ENCODE data around the gene CLIC5. TPM values are rescaled to one million over a fixed set of nuclear protein-coding genes. Genes with fewer than 3 reads are reported as not detected.

The CLIC5 gene
- polyA plus RNA-seq, 1 donor (not counting 4 experiments of a cell fraction or from before 2014, with no cell fraction given) = 0.09 TPM

DNA sequence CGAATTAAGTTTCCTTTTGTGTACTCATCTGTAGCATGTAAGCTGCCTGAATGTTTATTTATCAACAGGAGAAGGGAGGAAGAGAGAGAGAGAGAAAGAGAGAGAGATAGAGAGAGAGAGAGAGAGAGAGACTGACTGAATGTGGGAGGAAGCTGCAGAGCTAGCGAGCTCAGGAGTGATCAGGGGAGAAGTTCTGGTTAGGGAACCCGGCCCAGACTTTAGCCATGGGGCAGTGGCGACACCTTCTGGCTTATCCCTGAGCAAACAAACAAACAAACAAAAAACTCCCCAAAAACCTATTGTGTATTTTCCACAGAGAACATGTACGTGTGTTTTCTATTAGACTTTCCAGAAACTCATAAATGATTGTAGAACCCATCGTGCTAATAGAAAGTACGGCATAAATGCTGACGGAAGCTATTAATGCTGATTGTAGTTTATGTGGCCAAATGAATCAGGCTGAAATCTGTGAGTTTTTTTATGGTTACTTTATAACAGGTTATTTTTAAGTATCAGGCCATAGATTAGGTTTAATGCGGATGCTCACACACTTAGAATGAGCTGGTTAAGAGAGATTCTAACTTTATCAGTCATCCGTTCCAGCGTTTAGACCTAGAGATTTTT is 92.8 kb downstream of the CLIC5 start:
- Histone ChIP-seq H3K27ac (ENCODE audit: control insufficient read depth, insufficient read depth, low read length) (no peak overlapping the region), H4K20me1 (ENCODE audit: control insufficient read depth, extremely low read depth, insufficient read depth, low read length) (no peaks in the 10 kb centered on the region), H3K9me3 (ENCODE audit: control insufficient read depth, low read depth, low read length) (no peaks in the 10 kb centered on the region), H3K4me2 (ENCODE audit: control insufficient read depth, extremely low read depth, insufficient read depth, low read depth, low read length) (no peak overlapping the region), H3K36me3 (ENCODE audit: control insufficient read depth in 2 of 2, extremely low read depth in 1 of 2, insufficient read depth in 2 of 2, low read length in 2 of 2) (no peaks in the 10 kb centered on the region), H2AFZ (ENCODE audit: control insufficient read depth, low read length) (no peak overlapping the region), H3K9me1 (ENCODE audit: control insufficient read depth, extremely low read depth, insufficient read depth, low read length) (no peaks in the 10 kb centered on the region), H3K27me3 (ENCODE audit: control insufficient read depth, extremely low read depth, insufficient read depth, low read length) (no peaks in the 10 kb centered on the region), H3K4me3 (ENCODE audit: control insufficient read depth in 2 of 3, extremely low read depth in 1 of 3, insufficient read depth in 2 of 3, low read depth in 1 of 3, low read length in 3 of 3) (no peak overlapping the region), H3K4me1 (ENCODE audit: control insufficient read depth, extremely low read depth, insufficient read depth, low read length) (no peaks in the 10 kb centered on the region), H3K79me2 (ENCODE audit: control insufficient read depth, insufficient read depth, low read length) (no peaks in the 10 kb centered on the region), H3K9ac (ENCODE audit: control insufficient read depth, extremely low read depth, insufficient read depth, low read length) (no peak overlapping the region)
- DNase-seq (ENCODE audit: low read depth, low spot score) (no peak), FAIRE-seq (no peak)
- TF ChIP-seq, protein P1, sequence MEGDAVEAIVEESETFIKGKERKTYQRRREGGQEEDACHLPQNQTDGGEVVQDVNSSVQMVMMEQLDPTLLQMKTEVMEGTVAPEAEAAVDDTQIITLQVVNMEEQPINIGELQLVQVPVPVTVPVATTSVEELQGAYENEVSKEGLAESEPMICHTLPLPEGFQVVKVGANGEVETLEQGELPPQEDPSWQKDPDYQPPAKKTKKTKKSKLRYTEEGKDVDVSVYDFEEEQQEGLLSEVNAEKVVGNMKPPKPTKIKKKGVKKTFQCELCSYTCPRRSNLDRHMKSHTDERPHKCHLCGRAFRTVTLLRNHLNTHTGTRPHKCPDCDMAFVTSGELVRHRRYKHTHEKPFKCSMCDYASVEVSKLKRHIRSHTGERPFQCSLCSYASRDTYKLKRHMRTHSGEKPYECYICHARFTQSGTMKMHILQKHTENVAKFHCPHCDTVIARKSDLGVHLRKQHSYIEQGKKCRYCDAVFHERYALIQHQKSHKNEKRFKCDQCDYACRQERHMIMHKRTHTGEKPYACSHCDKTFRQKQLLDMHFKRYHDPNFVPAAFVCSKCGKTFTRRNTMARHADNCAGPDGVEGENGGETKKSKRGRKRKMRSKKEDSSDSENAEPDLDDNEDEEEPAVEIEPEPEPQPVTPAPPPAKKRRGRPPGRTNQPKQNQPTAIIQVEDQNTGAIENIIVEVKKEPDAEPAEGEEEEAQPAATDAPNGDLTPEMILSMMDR (optimal IDR thresholded peaks at IDR 0.05 in 1 of 3, IDR thresholded peaks at IDR 0.05 in 1 of 3, conservative IDR thresholded peaks at IDR 0.05 in 1 of 3; ENCODE audit: extremely low read depth in 1 of 3, insufficient read depth in 2 of 3, low read length in 3 of 3) = peak; percentile 65 to 94 (median 69)
- no peak for TF ChIP-seq EZH2 (IDR thresholded peaks at IDR 0.05; ENCODE audit: low read length)
- dilution Hi-C loops (cut with MboI; ENCODE audit: extremely low pct_ligation_motif_present, low sequenced_read_pairs) = no loop called here

DNA sequence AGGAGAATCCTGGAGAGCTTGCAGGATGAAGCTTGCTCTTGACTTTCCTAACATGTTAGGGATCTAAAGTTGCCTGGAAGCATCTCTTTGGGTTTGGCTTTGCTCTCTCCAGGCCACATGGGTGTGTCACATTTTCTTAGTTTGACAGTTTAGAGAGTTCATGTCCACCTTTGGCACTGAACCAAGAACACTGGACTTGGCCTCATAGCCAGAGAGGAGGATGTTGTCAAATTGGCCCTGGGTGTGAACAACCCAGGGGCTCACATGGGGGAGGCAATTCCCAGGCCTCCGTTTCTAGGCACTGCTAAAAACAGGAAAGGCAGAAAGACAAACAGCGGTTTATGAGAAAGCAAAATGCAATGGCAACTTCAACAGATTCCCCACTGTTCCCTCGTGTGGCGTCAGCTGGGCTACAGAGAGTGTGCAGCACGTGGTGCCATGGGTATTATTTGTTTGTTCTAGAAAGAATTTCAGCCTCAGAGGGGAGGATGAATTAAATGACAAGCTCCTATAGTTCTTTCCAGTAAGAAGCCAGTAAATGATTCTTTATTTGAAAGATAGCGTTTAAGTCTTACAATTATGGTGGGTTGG is 93.9 kb downstream of the CLIC5 start:
- dilution Hi-C loops (cut with MboI; ENCODE audit: extremely low pct_ligation_motif_present, low sequenced_read_pairs) = no loop called here

More for the DNA sequence above, 93.9 kb downstream of the CLIC5 start:
- FAIRE-seq (no peak), DNase-seq (ENCODE audit: low read depth, low spot score) (no peak)
- no peak overlapping the region for H3K9ac ChIP-seq (ENCODE audit: control insufficient read depth, extremely low read depth, insufficient read depth, low read length)
- no peaks in the 10 kb centered on the region for H3K4me1 ChIP-seq (ENCODE audit: control insufficient read depth, extremely low read depth, insufficient read depth, low read length)
- H3K79me2 ChIP-seq (ENCODE audit: control insufficient read depth, insufficient read depth, low read length) = no peaks in the 10 kb centered on the region
- no peaks in the 10 kb centered on the region for H3K27me3 ChIP-seq (ENCODE audit: control insufficient read depth, extremely low read depth, insufficient read depth, low read length)
- TF ChIP-seq, protein P1 (optimal IDR thresholded peaks at IDR 0.05 in 1 of 3, IDR thresholded peaks at IDR 0.05 in 1 of 3, conservative IDR thresholded peaks at IDR 0.05 in 1 of 3; ENCODE audit: extremely low read depth in 1 of 3, insufficient read depth in 2 of 3, low read length in 3 of 3) = no peak
- TF ChIP-seq EZH2 (IDR thresholded peaks at IDR 0.05; ENCODE audit: low read length) = no peak
- H3K27ac ChIP-seq (ENCODE audit: control insufficient read depth, insufficient read depth, low read length) = no peak overlapping the region
- no peaks in the 10 kb centered on the region for H3K9me1 ChIP-seq (ENCODE audit: control insufficient read depth, extremely low read depth, insufficient read depth, low read length)
- H3K4me3 ChIP-seq (ENCODE audit: control insufficient read depth in 2 of 3, extremely low read depth in 1 of 3, insufficient read depth in 2 of 3, low read depth in 1 of 3, low read length in 3 of 3) = no peak overlapping the region
- H4K20me1 ChIP-seq (ENCODE audit: control insufficient read depth, extremely low read depth, insufficient read depth, low read length) = no peaks in the 10 kb centered on the region
- H3K4me2 ChIP-seq (ENCODE audit: control insufficient read depth, extremely low read depth, insufficient read depth, low read depth, low read length) = no peak overlapping the region
- H3K36me3 ChIP-seq (ENCODE audit: control insufficient read depth in 2 of 2, extremely low read depth in 1 of 2, insufficient read depth in 2 of 2, low read length in 2 of 2) = no peaks in the 10 kb centered on the region
- no peak overlapping the region for H2AFZ ChIP-seq (ENCODE audit: control insufficient read depth, low read length)
- H3K9me3 ChIP-seq (ENCODE audit: control insufficient read depth, low read depth, low read length) = no peaks in the 10 kb centered on the region
